ENCODE results near the gene RBM17.
"Not testable (repeated sequence)": the region's sequence is repeated elsewhere in the genome, so short reads cannot be mapped to it uniquely, and the experiment has no call there.

Gene RBM17

DNA sequence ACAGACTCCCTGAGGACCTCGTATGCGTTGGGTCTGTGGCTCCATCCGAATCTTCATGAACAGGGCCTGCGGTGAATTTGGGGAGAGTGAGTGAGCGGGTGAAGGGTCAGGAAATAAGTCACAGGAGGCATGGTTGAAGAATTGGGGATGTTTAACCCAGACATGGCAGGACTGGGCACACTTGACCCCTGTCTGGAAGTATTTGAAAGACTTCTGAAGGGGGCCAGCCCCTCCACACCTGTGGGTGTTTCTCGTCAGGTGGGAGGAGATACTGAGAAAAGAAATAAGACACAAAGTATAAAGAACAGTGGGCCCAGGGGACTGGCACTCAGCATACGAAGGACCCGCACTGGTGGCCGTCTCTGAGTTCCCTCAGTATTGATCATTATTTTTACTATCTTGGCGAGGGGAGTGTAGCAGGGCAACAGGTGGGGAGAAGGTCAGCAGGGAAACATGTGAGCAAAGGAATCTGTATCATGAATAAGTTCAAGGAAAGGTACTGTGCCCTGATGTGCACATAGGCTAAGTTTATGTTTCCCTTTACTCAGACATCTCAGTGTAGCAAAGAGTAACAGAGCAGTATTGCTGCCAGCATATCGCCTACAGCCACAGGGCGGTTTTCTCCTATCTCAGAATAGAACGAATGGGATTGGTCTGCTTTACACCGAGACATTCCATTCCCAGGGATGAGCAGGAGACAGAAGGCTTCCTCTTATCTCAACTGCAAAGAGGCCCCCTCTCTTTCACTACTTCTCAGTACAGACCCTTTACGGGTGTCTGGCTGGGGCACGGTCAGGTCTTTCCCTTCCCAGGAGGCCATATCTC is 75.6 kb downstream of the RBM17 start:
- TF ChIP-seq, protein P1, sequence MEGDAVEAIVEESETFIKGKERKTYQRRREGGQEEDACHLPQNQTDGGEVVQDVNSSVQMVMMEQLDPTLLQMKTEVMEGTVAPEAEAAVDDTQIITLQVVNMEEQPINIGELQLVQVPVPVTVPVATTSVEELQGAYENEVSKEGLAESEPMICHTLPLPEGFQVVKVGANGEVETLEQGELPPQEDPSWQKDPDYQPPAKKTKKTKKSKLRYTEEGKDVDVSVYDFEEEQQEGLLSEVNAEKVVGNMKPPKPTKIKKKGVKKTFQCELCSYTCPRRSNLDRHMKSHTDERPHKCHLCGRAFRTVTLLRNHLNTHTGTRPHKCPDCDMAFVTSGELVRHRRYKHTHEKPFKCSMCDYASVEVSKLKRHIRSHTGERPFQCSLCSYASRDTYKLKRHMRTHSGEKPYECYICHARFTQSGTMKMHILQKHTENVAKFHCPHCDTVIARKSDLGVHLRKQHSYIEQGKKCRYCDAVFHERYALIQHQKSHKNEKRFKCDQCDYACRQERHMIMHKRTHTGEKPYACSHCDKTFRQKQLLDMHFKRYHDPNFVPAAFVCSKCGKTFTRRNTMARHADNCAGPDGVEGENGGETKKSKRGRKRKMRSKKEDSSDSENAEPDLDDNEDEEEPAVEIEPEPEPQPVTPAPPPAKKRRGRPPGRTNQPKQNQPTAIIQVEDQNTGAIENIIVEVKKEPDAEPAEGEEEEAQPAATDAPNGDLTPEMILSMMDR (IDR thresholded peaks at IDR 0.05), result no peak
- Histone ChIP-seq H3K4me1 (ENCODE audit: control insufficient read depth in 1 of 2, insufficient read depth in 1 of 2, low read depth in 1 of 2, low read length in 1 of 2) (peaks cover 24 to 25% of the 10 kb centered on the region in 2 experiments), H3K9me3 (no peaks in the 10 kb centered on the region), H3K36me3 (no peaks in the 10 kb centered on the region), H3K4me3 (ENCODE audit: low read depth in 1 of 2, low read length in 1 of 2) (peak overlapping the region; percentile 75 to 78), H3K27ac (peak overlapping the region; percentile 77), H3K27me3 (no peaks in the 10 kb centered on the region)

DNA sequence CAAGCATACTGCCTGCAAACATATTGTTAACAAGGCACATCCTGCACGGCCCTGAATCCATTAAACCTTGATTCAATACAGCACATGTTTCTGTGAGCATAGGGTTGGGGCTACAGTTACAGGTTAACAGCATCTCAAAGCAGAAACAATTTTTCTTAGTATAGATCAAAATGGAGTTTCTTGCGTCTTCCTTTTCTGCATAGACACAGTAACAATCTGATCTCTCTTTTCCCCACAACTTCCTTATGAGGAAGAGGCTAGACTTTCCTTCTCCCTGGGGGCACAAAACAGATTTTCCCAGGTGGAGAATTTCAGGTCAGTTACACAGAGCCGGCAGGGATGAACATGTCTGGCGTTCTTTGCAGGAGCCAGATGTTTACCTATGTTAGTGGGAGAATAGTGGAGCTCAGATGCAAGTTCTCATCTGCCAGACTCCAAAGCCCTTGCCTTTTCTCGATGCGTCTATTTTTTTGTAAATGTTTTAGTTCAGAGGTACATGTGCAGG is 76.4 kb downstream of the RBM17 start:
- H3K9me3 ChIP-seq, result no peaks in the 10 kb centered on the region
- H3K27ac ChIP-seq, result peak overlapping the region; percentile 23
- no peak overlapping the region for H3K4me3 ChIP-seq (ENCODE audit: low read depth in 1 of 2, low read length in 1 of 2)
- no peaks in the 10 kb centered on the region for H3K36me3 ChIP-seq
- peaks cover 21 to 26% of the 10 kb centered on the region in 2 experiments for H3K4me1 ChIP-seq (ENCODE audit: control insufficient read depth in 1 of 2, insufficient read depth in 1 of 2, low read depth in 1 of 2, low read length in 1 of 2)
- TF ChIP-seq, protein P1 (IDR thresholded peaks at IDR 0.05), result no peak
- no peaks in the 10 kb centered on the region for H3K27me3 ChIP-seq

DNA sequence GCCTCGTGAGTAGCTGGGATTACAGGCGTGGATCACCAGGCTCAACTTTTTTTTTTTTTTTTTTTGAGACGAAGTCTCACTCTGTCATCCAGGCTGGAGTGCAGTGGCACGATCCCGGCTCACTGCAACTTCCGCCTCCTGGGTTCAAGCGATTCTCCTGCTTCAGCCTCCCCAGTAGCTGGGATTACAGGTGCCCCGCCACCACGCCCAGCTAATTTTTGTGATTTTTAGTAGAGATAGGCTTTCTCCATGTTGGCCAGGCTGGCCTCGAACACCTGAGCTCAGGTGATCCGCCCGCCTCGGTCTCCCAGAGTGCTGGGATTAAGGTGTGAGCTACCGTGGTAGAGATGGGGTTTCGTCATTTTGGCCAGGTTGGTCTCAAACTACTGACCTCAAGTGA is 77.1 kb downstream of the RBM17 start:
- peaks cover 21 to 31% of the 10 kb centered on the region in 2 experiments for H3K4me1 ChIP-seq (ENCODE audit: control insufficient read depth in 1 of 2, insufficient read depth in 1 of 2, low read depth in 1 of 2, low read length in 1 of 2)
- not testable (repeated sequence) for H3K4me3 ChIP-seq (ENCODE audit: low read depth in 1 of 2, low read length in 1 of 2); H3K9me3 ChIP-seq; H3K36me3 ChIP-seq; H3K27ac ChIP-seq; H3K27me3 ChIP-seq
